GM19438 (cell line): ENCODE data around the gene SDK2.
"Not testable (repeated sequence)": the region's sequence is repeated elsewhere in the genome, so short reads cannot be mapped to it uniquely, and the experiment has no call there.

Experiments used
- ATAC-seq: cut with Tn5 transposase; IDR thresholded peaks from one replicate; pipeline ENCODE4 v1.9.1; 2021; ENCODE audit warnings: low read depth; ENCODE audit not compliant: unreplicated experiment

SDK2 gene

GRCh38 chr17:73387746-73388577 is 256.3 kb downstream of the SDK2 start:
- no peak for ATAC-seq

- no peak for ATAC-seq
Measured at GRCh38 chr17:73386561-73386960, 257.7 kb downstream of the SDK2 start.

- no peak for ATAC-seq
Measured at GRCh38 chr17:73384926-73385325, 259.3 kb downstream of the SDK2 start.

- no peak for ATAC-seq
Measured at GRCh38 chr17:73380439-73381106, 263.7 kb downstream of the SDK2 start.

GRCh38 chr17:73379826-73380225 is 264.4 kb downstream of the SDK2 start:
- no peak for ATAC-seq

- ATAC-seq, result no peak
Measured at GRCh38 chr17:73378974-73379470, 265.2 kb downstream of the SDK2 start.

GRCh38 chr17:73376636-73377035 is 267.6 kb downstream of the SDK2 start:
- no peak for ATAC-seq

GRCh38 chr17:73376152-73376551 is 268.1 kb downstream of the SDK2 start:
- ATAC-seq, result no peak

- ATAC-seq, result no peak
Measured at GRCh38 chr17:73371836-73372235, 272.4 kb downstream of the SDK2 start.

GRCh38 chr17:73371285-73371684 is 273.0 kb downstream of the SDK2 start:
- no peak for ATAC-seq

- ATAC-seq, result not testable (repeated sequence)
Measured at GRCh38 chr17:73369817-73370490, 274.3 kb downstream of the SDK2 start.

GRCh38 chr17:73369111-73369521 is 275.1 kb downstream of the SDK2 start:
- no peak for ATAC-seq

GRCh38 chr17:73368085-73368631 is 276.1 kb downstream of the SDK2 start:
- no peak for ATAC-seq

- ATAC-seq, result no peak
Measured at GRCh38 chr17:73365906-73366623, 278.2 kb downstream of the SDK2 start.

GRCh38 chr17:73365301-73365874 is 278.9 kb downstream of the SDK2 start:
- no peak for ATAC-seq

GRCh38 chr17:73364155-73364522 is 280.1 kb downstream of the SDK2 start:
- no peak for ATAC-seq

GRCh38 chr17:73363442-73364154 is 280.6 kb downstream of the SDK2 start:
- no peak for ATAC-seq

- no peak for ATAC-seq
Measured at GRCh38 chr17:73362697-73363096, 281.5 kb downstream of the SDK2 start.

- ATAC-seq, result no peak
Measured at GRCh38 chr17:73360961-73361761, 283.1 kb downstream of the SDK2 start.
